HCT116 (cell line): ENCODE data around the gene NPPC.

Experiments used
- CTCF ChIP-seq, 3 experiments: fragments of 200-600 bp in 1 of 3; sonication (generic) in 1 of 3; IDR thresholded peaks in 2 of 3; conservative IDR thresholded peaks in 1 of 3; 2 replicates each; pipeline ENCODE4 v1.5.1; 2012 to 2017; ENCODE audit warnings: low read depth in 2 of 3, low read length in 2 of 3, antibody characterized with exemption in 1 of 3, borderline replicate concordance in 1 of 3, control low read depth in 1 of 3, mild to moderate bottlenecking in 1 of 3, mixed read lengths in 1 of 3, mixed run types in 1 of 3, moderate library complexity in 1 of 3; ENCODE audit not compliant: insufficient read depth in 1 of 3
- EZH2 ChIP-seq: fragments of 200-600 bp; sonication (generic); IDR thresholded peaks from 2 replicates; pipeline ENCODE4 v1.6.1; 2017; ENCODE audit warnings: antibody characterized with exemption, mixed run types
- MAX ChIP-seq: IDR thresholded peaks from 2 replicates; pipeline ENCODE4 v1.6.1; 2012
- POLR2A ChIP-seq: IDR thresholded peaks from 2 replicates; pipeline ENCODE4 v1.7.0; 2011; ENCODE audit warnings: borderline replicate concordance; ENCODE audit not compliant: insufficient read depth, insufficient read length; ENCODE audit errors: extremely low read depth

GRCh38 chr2:231900972-231901371, 25.2 kb downstream of the NPPC start:
- TF ChIP-seq EZH2 (no peak), CTCF (IDR thresholded peaks at IDR 0.05 in 2 of 3, conservative IDR thresholded peaks at IDR 0.05 in 1 of 3; ENCODE audit: borderline replicate concordance in 1 of 3, insufficient read depth in 1 of 3, low read depth in 2 of 3, low read length in 2 of 3) (peak in 1 of 3 experiments; percentile 51; a peak in 2 of 6 replicates), POLR2A (no peak), MAX (no peak)
